Measurements from ENCODE around the gene SPEF2. TPM values are rescaled to one million over a fixed set of nuclear protein-coding genes. Genes with fewer than 3 reads are reported as not detected.

Gene SPEF2
- total and polyA plus RNA-seq, 9 of the 15 experiments (the other 6 are each of a cell fraction or from before 2014, with no cell fraction given): 0.11 to 0.62 (median 0.20) TPM; not detected in 2

GRCh38 chr5:35816881-35817521, 199.3 kb downstream of the SPEF2 start:
- Histone ChIP-seq H3K9me1 (ENCODE audit: control insufficient read depth, insufficient read depth, low read length) (no peaks in the 10 kb centered on the region), H3K4me1 (replicated peaks in 1 of 2; ENCODE audit: control insufficient read depth in 2 of 2, insufficient read depth in 2 of 2, low read length in 2 of 2) (no peaks in the 10 kb centered on the region), H3K4me2 (ENCODE audit: insufficient read depth, low read length) (no peak overlapping the region), H3K36me3 (ENCODE audit: control insufficient read depth, insufficient read depth, low read length) (no peaks in the 10 kb centered on the region), H3K9ac (ENCODE audit: insufficient read depth in 1 of 2, low read depth in 2 of 2, low read length in 2 of 2) (no peak overlapping the region), H4K20me1 (replicated peaks; ENCODE audit: control insufficient read depth, insufficient read depth, low read length) (no peaks in the 10 kb centered on the region), H3K27ac (ENCODE audit: extremely low read depth, low read depth, low read length) (no peak overlapping the region), H3K79me2 (ENCODE audit: control insufficient read depth, insufficient read depth, low read length) (no peaks in the 10 kb centered on the region), H2AFZ (ENCODE audit: low read depth, low read length) (no peak overlapping the region), H3K27me3 (ENCODE audit: control insufficient read depth in 2 of 2, insufficient read depth in 2 of 2, low read length in 2 of 2) (no peaks in the 10 kb centered on the region), H3K9me3 (replicated peaks; ENCODE audit: control insufficient read depth, insufficient read depth, low read depth, low read length) (no peaks in the 10 kb centered on the region), H3K4me3 (no peak overlapping the region)
- WGBS (ENCODE audit: insufficient coverage, low coverage, missing lambda C conversion rate): 0% methylated on average over 4 of the region's 4 CpGs
- BruUV-seq (replicated peaks): no TSS peak
- intact Hi-C loops (cut with micrococcal nuclease) (no loop called here), in situ Hi-C loops (cut with MboI) (no loop called here)
- DNase-seq (ENCODE audit: extremely low read depth in 1 of 4, low spot score in 3 of 4) (no peak), FAIRE-seq (no peak), ATAC-seq (no peak)
- ChIA-PET POLR2A (interaction anchor here (0.6 kb wide), 1 partner anchor 9 kb away, joined by 3 read pairs; no protein-coding TSS in a partner anchor), CTCF (ENCODE audit: low intra/inter-chr PET ratio) (no interaction called here)
- no peak for TF ChIP-seq SOX6 (IDR thresholded peaks at IDR 0.05)
- TF ChIP-seq FOXK1 (CRISPR knock-in tag; IDR thresholded peaks at IDR 0.05; ENCODE audit: borderline replicate concordance): no peak
- no peak for TF ChIP-seq CBX1 (IDR thresholded peaks at IDR 0.05; ENCODE audit: low read depth)
- TF ChIP-seq NFE2L1 (tag; IDR thresholded peaks at IDR 0.05; ENCODE audit: borderline replicate concordance, low read depth): no peak
- no peak for TF ChIP-seq RAD21 (CRISPR knock-in tag; conservative IDR thresholded peaks at IDR 0.05 in 1 of 2, IDR thresholded peaks at IDR 0.05 in 1 of 2)
- no peak for TF ChIP-seq SMARCB1 (IDR thresholded peaks at IDR 0.05; ENCODE audit: insufficient read length, low read depth)
- TF ChIP-seq PHB2 (IDR thresholded peaks at IDR 0.05; ENCODE audit: low read depth): no peak
- no peak for TF ChIP-seq ZBTB33 (CRISPR knock-in tag; IDR thresholded peaks at IDR 0.05)
- no peak for TF ChIP-seq MLX (CRISPR knock-in tag; conservative IDR thresholded peaks at IDR 0.05)
- TF ChIP-seq MCM3 (IDR thresholded peaks at IDR 0.05): no peak
- TF ChIP-seq TEAD4 (IDR thresholded peaks at IDR 0.05; ENCODE audit: low read length): no peak
- no peak for TF ChIP-seq TEAD4 (CRISPR knock-in tag; IDR thresholded peaks at IDR 0.05; ENCODE audit: borderline replicate concordance)
- TF ChIP-seq THRAP3 (IDR thresholded peaks at IDR 0.05; ENCODE audit: borderline replicate concordance): no peak
- no peak for TF ChIP-seq KLF10 (CRISPR knock-in tag; IDR thresholded peaks at IDR 0.05)
- no peak for TF ChIP-seq ZNF347 (CRISPR knock-in tag; IDR thresholded peaks at IDR 0.05; ENCODE audit: low read depth)
